HFFc6 (cell line): ENCODE data around the gene LDLRAD4. TPM values are rescaled to one million over a fixed set of nuclear protein-coding genes. Genes with fewer than 3 reads are reported as not detected.

Experiments used
- DNase-seq: peaks from one replicate; pipeline ENCODE4 v3.0.0-alpha.2; 2018
- H3K27ac Mint-ChIP-seq: 2 replicates; pipeline ENCODE4 v1.8.0; 2020; ENCODE audit warnings: mild to moderate bottlenecking, mixed read lengths
- H3K27me3 Mint-ChIP-seq: 2 replicates; pipeline ENCODE4 v1.8.0; 2021; ENCODE audit warnings: mild to moderate bottlenecking, moderate library complexity, mixed read lengths; ENCODE audit not compliant: insufficient read depth
- H3K36me3 Mint-ChIP-seq: 2 replicates; pipeline ENCODE4 v1.8.0; 2021; ENCODE audit warnings: low read depth, mixed read lengths
- H3K4me1 Mint-ChIP-seq: 2 replicates; pipeline ENCODE4 v1.8.0; 2020; ENCODE audit warnings: low read depth, mixed read lengths
- H3K4me3 Mint-ChIP-seq: 2 replicates; pipeline ENCODE4 v1.8.0; 2020; ENCODE audit warnings: mild to moderate bottlenecking, moderate library complexity, mixed read lengths
- H3K9me3 Mint-ChIP-seq: 2 replicates; pipeline ENCODE4 v1.8.0; 2020; ENCODE audit warnings: mild to moderate bottlenecking, mixed read lengths
- CTCF ChIP-seq: fragments of 200-600 bp; sonication (generic); IDR thresholded peaks from 2 replicates; pipeline ENCODE4 v1.5.0; 2021; ENCODE audit warnings: antibody characterized with exemption, mild to moderate bottlenecking
- total RNA-seq, 6 experiments: library from RNA; stranded (reverse); fragmentation: NEBNext Ultra II Directional; extraction: Animal tissue kit (Norgen Biotek cat#: 25700); gene quantifications; 2 replicates in 1 of 6; 3 replicates in 5 of 6; pipeline ENCODE4 v1.2.3, GENCODE V29; 2021

LDLRAD4 gene
- total RNA-seq, 6 experiments from 2014 or later: not detected

GRCh38 chr18:13559754-13560153 lies 341.2 kb downstream of the LDLRAD4 start:
- Mint-ChIP-seq H3K4me3 (no peak overlapping the region), H3K4me1 (no peaks in the 10 kb centered on the region), H3K9me3 (no peaks in the 10 kb centered on the region), H3K36me3 (no peaks in the 10 kb centered on the region), H3K27me3 (peaks cover 3% of the 10 kb centered on the region; the same call in 1 of the 2 replicates), H3K27ac (no peak overlapping the region)
- no peak for DNase-seq
- no peak for TF ChIP-seq CTCF

- Mint-ChIP-seq H3K4me1 (no peaks in the 10 kb centered on the region), H3K36me3 (no peaks in the 10 kb centered on the region), H3K9me3 (no peaks in the 10 kb centered on the region), H3K27me3 (peaks cover 3% of the 10 kb centered on the region; the same call in 1 of the 2 replicates), H3K27ac (no peak overlapping the region), H3K4me3 (no peak overlapping the region)
- TF ChIP-seq CTCF: no peak
- DNase-seq: no peak
These were observed 341.7 kb downstream of the LDLRAD4 start for GRCh38 chr18:13560306-13560705.

- no peak overlapping the region for H3K4me3 Mint-ChIP-seq
- no peak for TF ChIP-seq CTCF
- no peaks in the 10 kb centered on the region for H3K36me3 Mint-ChIP-seq
- peaks cover 13% of the 10 kb centered on the region for H3K27me3 Mint-ChIP-seq
- H3K9me3 Mint-ChIP-seq: no peaks in the 10 kb centered on the region
- no peak overlapping the region for H3K27ac Mint-ChIP-seq
- H3K4me1 Mint-ChIP-seq: no peaks in the 10 kb centered on the region
- DNase-seq: no peak
These were observed 344.0 kb downstream of the LDLRAD4 start for GRCh38 chr18:13562494-13563029.

GRCh38 chr18:13563390-13563805 lies 344.8 kb downstream of the LDLRAD4 start:
- H3K27ac Mint-ChIP-seq: no peak overlapping the region
- peaks cover 15% of the 10 kb centered on the region for H3K27me3 Mint-ChIP-seq
- H3K4me3 Mint-ChIP-seq: no peak overlapping the region
- no peaks in the 10 kb centered on the region for H3K9me3 Mint-ChIP-seq
- no peaks in the 10 kb centered on the region for H3K36me3 Mint-ChIP-seq
- DNase-seq: no peak
- no peak for TF ChIP-seq CTCF
- H3K4me1 Mint-ChIP-seq: no peaks in the 10 kb centered on the region

GRCh38 chr18:13564579-13564978 lies 346.0 kb downstream of the LDLRAD4 start:
- Mint-ChIP-seq H3K36me3 (no peaks in the 10 kb centered on the region), H3K9me3 (no peaks in the 10 kb centered on the region), H3K27ac (no peak overlapping the region), H3K4me3 (no peak overlapping the region), H3K27me3 (peaks cover 18% of the 10 kb centered on the region), H3K4me1 (no peaks in the 10 kb centered on the region)
- no peak for DNase-seq
- TF ChIP-seq CTCF: no peak

- Mint-ChIP-seq H3K27ac (no peak overlapping the region), H3K36me3 (no peaks in the 10 kb centered on the region), H3K9me3 (no peaks in the 10 kb centered on the region), H3K4me1 (no peaks in the 10 kb centered on the region), H3K4me3 (no peak overlapping the region), H3K27me3 (peaks cover 19% of the 10 kb centered on the region)
- no peak for DNase-seq
- no peak for TF ChIP-seq CTCF
These were observed 346.7 kb downstream of the LDLRAD4 start for GRCh38 chr18:13565228-13565627.
